GM18526 (cell line): ENCODE results near the gene DNAJC17.

Experiments used
- POLR2A ChIP-seq: IDR thresholded peaks from 3 replicates; pipeline ENCODE4 v1.6.1; 2011; ENCODE audit not compliant: insufficient read length; ENCODE audit errors: extremely low read depth

The DNAJC17 gene

DNA sequence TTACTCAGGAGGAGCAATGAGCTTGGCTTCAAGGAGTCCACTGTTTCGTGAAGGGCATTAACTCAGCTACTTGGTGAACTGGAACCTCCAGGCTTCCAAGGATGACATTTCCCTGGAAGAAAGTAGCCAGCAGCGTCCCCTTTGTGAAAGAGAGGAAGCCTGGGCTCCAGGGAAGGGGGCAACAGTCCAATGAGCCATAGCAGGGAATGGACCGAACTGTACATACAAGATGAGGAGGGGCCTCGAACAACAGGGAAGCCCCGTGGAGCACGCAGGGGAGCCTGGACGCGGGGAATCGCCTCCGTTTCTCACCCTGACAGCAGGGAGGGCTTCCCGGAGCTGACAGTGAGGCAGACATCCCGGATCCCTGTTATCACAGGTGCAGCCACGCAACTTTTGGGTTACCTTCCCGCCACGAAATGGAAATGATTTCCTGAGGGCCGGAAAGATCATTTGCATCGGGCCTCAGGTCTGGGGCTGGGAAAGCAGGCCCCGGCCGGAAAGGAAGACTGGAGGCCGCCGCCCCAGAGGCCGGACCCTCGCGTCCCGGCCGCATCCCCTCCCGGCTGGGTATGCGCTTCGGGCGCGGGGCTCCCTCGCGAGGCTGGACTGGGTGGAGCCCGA lies 36.1 kb upstream of the DNAJC17 start:
- no peak for TF ChIP-seq POLR2A

DNA sequence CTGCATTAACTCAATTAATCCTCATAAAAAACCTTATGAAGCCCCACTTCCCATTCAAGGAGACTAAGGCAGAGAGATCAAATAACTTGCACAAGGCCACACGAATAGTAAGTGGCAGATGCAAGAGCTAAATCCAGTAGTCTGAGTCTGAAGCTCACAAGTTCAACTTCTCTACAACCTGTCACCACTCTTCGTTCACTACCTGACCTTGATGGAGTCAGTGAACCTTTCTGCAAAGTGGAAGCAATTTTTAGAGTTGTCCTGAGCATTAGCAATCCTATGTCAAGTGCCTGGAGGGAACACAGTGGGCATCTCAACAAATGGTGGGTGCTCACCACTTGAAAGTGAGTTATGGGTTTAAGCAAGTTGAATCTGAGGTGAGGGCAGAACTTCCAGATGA lies 34.5 kb upstream of the DNAJC17 start:
- no peak for TF ChIP-seq POLR2A

DNA sequence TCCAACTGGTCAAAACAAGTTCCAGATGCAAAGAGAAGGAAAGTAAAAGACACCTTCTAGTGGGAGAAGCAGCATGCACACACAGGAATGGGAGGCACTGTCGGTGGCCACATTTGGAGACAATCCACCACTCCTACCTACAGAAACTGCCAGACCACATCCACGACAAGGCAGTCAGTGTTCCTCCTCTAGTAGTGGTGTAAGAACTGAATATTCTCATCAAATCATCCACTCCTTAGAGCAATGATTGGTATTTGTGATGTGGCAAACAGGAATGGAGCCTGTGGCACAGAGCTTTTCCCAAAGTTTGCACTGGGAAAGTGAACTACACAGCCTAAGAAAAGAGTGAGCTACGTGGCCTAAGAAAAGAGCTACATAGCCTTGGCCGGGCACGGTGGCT lies 31.5 kb upstream of the DNAJC17 start:
- TF ChIP-seq POLR2A = no peak

DNA sequence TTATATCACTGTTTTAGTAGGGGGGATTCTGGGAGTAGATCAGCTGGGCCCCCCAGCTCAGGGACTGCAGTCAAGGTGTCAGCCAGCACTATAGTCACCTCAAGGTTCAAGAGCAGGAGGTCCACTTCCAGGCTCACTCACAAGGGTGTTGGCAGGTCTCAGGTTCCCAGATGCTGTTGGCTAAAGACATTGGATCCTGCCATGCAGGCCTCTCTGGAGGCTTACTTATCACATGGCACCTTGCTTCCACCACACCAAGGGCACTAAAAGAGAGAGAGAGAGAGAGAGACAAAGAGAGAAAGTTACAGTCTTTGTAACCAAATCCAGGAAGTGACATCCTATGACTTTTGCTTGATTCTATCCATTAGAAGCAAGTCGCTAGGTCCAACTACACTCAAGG lies 28.7 kb upstream of the DNAJC17 start:
- TF ChIP-seq POLR2A = no peak

DNA sequence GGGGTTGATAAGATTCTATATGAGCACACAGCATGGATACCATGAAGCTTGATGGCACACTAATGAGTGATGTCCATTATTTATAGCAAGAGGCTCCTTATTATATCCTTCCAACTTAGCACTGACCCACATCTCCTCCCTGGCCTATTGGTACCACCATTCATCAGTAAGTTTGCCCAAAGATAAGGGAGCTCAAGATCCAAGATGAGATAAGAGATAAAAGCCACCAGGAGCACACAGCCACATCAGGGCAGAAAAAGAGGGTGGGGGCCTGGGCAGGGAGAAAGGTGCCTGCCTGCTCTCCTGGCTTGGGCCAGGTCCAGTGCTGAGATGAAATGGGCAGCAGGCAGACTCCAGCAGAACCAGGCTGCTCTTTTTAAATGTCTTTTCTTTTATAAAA lies 25.6 kb upstream of the DNAJC17 start:
- no peak for TF ChIP-seq POLR2A

DNA sequence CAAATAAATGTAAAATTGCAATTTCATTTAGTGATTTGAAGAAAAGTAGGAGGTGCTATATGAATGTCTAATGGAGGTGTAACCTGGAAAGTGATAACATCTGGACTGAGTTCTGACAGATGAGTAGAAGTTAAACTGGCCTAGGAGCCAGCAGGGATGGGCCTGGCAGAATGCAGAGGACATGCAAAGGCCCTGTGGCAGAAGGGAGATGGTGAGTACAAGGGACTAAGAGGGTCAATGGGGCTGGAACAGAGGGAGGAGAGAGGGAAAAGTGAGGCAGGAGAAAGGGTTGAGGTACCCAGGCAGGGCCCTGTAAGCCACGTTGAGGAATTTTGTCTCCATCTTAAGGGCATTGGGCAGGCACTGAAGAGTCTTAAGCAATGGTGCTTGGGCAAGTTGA lies 24.6 kb upstream of the DNAJC17 start:
- TF ChIP-seq POLR2A = no peak

DNA sequence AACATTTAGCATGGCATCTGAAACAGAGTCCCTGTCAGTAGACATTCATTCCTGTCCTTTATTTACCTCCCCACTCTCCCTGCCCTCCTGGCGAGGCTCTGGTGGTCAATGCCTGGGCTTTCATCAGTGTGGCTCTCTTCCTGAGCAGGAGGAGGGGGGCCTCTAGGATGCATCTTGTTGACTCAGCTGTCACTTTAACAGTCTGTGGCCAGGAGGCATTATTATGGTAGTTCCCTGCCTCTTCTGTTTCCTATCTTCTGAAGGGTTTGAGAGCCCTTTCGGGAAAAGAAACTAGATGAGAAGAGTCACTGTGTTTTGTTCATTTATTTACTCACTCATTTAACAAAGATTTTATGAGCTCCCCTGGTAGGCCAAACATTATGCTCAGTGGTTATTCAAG lies 23.6 kb upstream of the DNAJC17 start:
- TF ChIP-seq POLR2A = no peak

DNA sequence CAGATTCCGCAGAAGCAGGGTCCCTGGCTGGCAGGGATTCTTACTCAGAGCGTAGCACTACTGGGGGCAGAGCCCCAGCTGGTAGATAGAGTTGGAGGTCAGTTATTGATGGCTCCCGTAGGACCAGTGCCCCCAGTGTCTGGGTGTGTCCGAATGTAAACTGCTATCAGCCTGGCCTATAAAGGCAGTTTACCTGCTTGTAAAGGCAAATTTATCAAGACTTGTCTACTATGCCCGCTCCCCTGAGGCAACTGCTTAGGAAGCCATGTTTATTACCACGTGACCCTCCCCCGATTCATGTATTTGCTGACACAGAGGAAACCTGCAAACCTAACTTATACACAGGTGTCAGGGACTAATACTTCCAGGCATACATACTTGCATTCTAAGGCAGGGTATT lies 21.8 kb upstream of the DNAJC17 start:
- TF ChIP-seq POLR2A = no peak

DNA sequence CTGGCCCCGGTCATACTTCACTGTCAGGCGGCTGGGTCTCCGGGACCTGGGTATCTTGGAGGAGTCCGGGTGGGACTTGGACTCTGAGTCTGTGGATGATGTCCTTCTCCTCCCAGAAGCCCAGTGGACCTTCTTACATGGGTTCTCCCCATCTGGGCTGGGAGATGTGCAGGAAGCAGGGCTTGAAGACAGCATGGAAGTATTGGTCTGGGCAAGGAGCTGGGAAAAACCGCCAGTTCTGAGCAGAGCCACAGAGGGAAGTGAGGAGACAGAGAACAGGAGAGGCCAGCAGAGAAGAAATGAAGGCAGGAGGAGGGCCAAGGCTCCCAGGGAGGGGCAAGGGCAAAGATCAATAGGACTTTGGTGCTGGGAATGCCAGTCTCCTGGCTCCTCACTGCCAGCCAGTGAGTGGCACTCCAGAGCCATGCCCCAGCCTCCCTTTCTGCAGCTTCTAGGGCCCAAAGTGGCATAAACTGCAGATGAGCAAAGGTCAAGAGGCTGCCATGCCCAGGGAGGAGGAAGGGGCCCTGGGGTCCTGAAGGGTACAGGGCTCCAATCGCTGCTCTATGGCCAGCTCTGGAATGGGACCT lies 21.3 kb upstream of the DNAJC17 start, which contains the start of gene PPP1R14D:
Gene PPP1R14D, minus strand, starts transcription at position 262 of the 590 bp plus-strand sequence. Its CDS starts 67 bp downstream, at position 195.
- TF ChIP-seq POLR2A = no peak

DNA sequence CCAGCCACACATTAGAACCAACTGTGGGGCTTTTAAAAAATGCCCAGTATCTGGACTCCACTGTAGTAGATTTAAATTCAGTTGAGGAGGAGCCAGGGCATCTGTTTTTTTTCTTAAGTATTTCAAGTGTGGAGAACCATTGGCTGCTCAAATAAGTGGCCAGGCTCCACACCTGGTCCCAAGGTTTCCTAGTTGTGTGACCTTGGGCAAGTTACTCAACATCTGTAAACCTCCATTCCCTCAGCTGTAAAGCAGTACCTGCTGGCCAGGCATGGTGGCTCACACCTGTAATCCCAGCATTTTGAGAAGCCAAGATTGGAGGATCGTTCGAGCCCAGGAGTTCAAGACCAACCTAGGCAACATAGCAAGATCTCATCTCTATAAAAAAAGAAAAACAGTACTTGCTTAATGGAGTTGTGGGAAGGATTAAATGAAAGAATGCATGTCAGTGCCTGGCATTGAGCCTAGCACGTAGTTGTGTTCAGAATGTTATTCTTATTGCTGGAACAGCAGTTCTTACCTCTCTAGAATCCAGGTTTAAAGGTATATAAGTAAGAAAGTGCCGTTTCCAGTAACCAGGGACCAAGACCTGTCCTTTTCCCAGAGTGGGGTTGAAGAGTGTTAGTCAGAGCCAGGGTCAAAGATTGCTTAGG lies 19.3 kb upstream of the DNAJC17 start:
- TF ChIP-seq POLR2A = no peak

DNA sequence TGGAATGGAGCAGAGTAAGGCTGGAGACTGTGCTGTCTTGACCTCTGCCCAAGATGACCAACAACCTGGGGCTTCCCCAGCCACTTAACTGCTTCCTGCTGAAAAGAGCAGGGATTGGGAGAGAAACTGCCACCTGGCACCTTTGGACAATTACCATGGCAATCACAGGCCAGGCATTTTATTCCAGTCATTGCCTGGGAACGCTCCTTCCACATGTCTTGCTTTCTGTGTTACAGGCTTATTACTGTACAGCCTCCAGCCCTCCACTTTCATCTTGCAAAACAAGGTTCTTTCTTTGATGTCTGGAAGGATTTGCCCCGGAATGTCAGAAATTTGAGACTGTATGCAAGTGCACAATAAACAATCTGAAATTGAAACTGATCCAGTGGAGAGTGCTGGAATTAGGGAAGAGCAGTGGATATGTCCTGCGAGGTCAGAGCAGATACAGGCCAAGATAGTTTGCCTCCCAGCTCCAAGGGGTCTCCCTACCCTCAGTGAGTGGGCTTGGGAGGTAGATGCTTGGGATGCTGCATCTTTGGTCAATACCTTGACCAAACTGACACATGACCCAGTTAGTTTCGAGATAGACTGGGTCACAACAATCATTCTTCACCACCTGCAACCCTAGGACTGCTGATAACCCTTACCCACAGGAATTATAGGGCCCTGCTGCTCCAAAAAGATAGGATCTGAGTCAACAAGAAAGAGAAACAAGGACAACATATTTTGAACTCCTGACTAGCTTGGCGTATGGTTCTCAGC lies 18.6 kb upstream of the DNAJC17 start:
- TF ChIP-seq POLR2A = no peak

DNA sequence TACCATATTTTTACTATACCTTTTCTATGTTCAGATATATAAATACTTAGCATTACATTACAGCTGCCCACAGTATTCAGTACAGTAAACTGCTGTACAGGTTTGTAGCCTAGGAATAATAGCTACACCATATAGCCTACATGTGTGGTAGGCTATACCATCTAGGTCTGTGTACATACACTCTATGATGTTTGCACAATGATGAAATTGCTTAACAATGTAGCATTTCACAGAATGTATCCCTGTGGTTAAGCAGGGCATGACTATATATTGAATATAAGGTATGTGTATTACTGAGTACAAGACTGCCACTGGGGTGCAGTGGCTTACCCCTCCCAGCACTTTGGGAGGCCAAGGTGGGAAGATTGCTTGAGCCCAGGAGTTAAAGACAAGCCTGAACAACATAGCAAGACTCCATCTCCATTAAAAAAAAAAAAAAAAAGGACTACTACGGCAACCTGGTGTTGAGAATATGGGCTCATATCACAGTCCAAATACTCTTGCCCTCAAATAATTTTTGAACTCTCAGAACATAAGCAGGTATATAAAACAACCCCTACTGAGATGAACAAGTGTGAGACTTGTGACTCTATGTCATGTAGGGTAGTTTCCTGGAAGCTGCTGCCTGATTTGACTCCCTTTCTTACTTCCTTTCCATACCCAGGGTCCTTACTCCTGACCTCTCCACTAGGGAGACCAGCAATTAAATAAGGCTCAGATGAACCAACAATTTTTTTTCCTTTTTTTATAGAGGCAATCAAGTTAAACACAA lies 16.5 kb upstream of the DNAJC17 start:
- no peak for TF ChIP-seq POLR2A

DNA sequence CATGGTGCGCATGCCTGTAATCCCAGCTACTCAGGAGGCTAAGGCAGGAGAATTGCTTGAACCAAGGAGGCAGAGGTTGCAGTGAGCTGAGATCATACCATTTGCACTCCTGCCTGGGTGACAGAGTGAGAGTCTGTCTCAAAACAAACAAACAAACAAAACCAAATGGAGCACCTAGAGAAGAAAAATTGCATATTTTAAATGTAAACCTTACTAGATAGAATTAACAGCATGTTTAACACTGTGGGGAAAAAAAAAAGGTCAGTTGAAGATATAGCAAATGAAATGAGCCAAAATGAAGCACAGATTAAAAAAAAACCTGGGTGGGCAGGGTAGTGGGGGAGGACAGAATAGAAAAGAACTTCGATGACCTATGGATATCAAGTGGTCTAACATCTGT lies 13.9 kb upstream of the DNAJC17 start:
- TF ChIP-seq POLR2A = no peak

DNA sequence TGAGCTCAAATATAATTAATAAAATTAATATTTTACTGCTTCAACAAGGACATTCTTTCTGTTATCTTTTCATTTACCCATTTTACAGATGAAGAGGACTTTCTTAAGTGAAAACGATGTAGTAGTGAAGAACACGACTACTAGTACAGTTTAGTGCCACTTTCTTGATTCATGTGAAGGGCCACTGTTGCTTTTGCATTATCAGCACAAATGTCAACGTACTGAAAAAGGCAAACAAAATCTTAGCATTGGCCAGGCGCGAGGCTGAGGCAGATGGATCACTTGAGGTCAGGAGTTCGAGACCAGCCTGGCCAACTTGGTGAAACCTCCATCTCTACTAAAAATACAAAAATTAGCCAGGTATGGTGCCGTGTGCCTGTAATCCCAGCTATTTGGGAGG lies 11.8 kb upstream of the DNAJC17 start:
- no peak for TF ChIP-seq POLR2A

DNA sequence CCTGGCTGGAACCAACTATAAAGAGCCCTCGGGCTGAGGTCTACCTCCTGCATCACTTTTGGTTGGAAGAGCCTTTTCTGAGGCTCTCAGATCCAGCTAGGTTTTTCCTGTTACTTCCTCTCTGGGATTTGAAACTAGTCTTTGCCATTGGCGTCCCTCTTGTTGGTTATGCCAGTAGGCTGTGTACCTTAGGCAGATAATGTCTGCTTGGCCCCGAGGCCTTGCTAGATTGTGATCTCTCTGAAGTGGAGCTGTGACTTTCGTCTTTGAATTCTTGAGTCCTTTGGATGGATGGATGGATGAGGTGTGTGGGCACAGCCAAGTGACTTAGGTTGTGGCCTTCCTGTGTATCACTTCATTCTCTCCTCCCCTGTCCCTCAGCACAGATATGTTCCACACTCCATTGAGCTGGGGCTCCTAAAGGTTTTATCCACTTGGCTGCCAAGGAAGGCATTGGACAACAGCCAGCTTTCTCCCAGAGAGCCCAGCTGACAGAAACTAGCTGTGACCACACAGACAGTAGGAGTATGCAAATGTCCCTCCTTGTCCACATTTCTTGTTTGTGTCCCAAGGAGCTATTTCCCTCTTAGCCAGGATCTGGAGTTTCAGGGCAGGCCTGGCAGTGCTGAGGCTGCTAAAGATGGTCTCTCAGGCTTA lies 7.9 kb upstream of the DNAJC17 start:
- TF ChIP-seq POLR2A = no peak
